Fibroblast of skin of right biceps (primary cell): ENCODE measurements around the gene ITGB7.
"Not testable (repeated sequence)": the region's sequence is repeated elsewhere in the genome, so short reads cannot be mapped to it uniquely, and the experiment has no call there.

Source experiments
- DNase-seq: peaks from one replicate; pipeline ENCODE4 v3.0.0-alpha.2; 2013

Gene ITGB7

GRCh38 chr12:53176750-53177149, 30.3 kb downstream of the ITGB7 start:
- DNase-seq = no peak

GRCh38 chr12:53174881-53175491, 32.1 kb downstream of the ITGB7 start:
- peak; percentile 63 for DNase-seq

- DNase-seq = peak; percentile 54
Measured at GRCh38 chr12:53173085-53173715, 33.9 kb downstream of the ITGB7 start.

GRCh38 chr12:53172352-53172751, 34.7 kb downstream of the ITGB7 start:
- peak; percentile 84 for DNase-seq

- peak; percentile 43 for DNase-seq
Measured at GRCh38 chr12:53171725-53172329, 35.2 kb downstream of the ITGB7 start.

GRCh38 chr12:53170876-53171724, 36.0 kb downstream of the ITGB7 start:
- no peak for DNase-seq

- no peak for DNase-seq
Measured at GRCh38 chr12:53170215-53170614, 36.8 kb downstream of the ITGB7 start.

GRCh38 chr12:53169644-53170043, 37.4 kb downstream of the ITGB7 start:
- no peak for DNase-seq

GRCh38 chr12:53166837-53167236, 40.2 kb downstream of the ITGB7 start:
- DNase-seq = no peak

- not testable (repeated sequence) for DNase-seq
Measured at GRCh38 chr12:53163008-53163407, 44.0 kb downstream of the ITGB7 start.

- no peak for DNase-seq
Measured at GRCh38 chr12:53161119-53161911, 45.7 kb downstream of the ITGB7 start.

GRCh38 chr12:53160673-53161072, 46.4 kb downstream of the ITGB7 start:
- no peak for DNase-seq

- DNase-seq = no peak
Measured at GRCh38 chr12:53160000-53160399, 47.1 kb downstream of the ITGB7 start.

GRCh38 chr12:53159195-53159839, 47.7 kb downstream of the ITGB7 start:
- DNase-seq = peak; percentile 81

GRCh38 chr12:53152390-53152789, 54.7 kb downstream of the ITGB7 start:
- DNase-seq = no peak

- no peak for DNase-seq
Measured at GRCh38 chr12:53151039-53151438, 56.0 kb downstream of the ITGB7 start.

GRCh38 chr12:53147653-53148052, 59.4 kb downstream of the ITGB7 start:
- no peak for DNase-seq

GRCh38 chr12:53147181-53147580, 59.9 kb downstream of the ITGB7 start:
- DNase-seq = no peak

- DNase-seq = peak; percentile 18
Measured at GRCh38 chr12:53145383-53146260, 61.4 kb downstream of the ITGB7 start.

GRCh38 chr12:53143355-53143754, 63.7 kb downstream of the ITGB7 start:
- DNase-seq = no peak
